ENCODE results near the gene JAM3. TPM values are rescaled to one million over a fixed set of nuclear protein-coding genes. Genes with fewer than 3 reads are reported as not detected.

Gene JAM3
- total RNA-seq, 1 donor from 2014 or later: 17.6 TPM

- ChIA-PET POLR2A (no interaction called here), CTCF (interaction anchor here (1.7 kb wide), 1 partner anchor 15 kb away, joined by 4 read pairs; no protein-coding TSS in a partner anchor)
- H3K27me3 Mint-ChIP-seq: peaks cover 17% of the 10 kb centered on the region
- intact Hi-C loops (cut with micrococcal nuclease): loop anchor here (1.0 kb wide), 1 partner anchor 75 kb away; no protein-coding TSS in a partner anchor
- no peak for TF ChIP-seq CTCF (IDR thresholded peaks at IDR 0.05)
- no peak overlapping the region for H3K27ac Mint-ChIP-seq
- H3K4me1 Mint-ChIP-seq: peaks cover 20% of the 10 kb centered on the region
- no peak overlapping the region for H3K4me3 Mint-ChIP-seq
- DNase-seq (no peak), ATAC-seq (ENCODE audit: low read depth) (no peak)
- no peaks in the 10 kb centered on the region for H3K9me3 Mint-ChIP-seq
- H3K36me3 Mint-ChIP-seq (ENCODE audit: low read depth): peaks cover 18% of the 10 kb centered on the region
These were observed 56.0 kb downstream of the JAM3 start for GRCh38 chr11:134124660-134125451.

DNA sequence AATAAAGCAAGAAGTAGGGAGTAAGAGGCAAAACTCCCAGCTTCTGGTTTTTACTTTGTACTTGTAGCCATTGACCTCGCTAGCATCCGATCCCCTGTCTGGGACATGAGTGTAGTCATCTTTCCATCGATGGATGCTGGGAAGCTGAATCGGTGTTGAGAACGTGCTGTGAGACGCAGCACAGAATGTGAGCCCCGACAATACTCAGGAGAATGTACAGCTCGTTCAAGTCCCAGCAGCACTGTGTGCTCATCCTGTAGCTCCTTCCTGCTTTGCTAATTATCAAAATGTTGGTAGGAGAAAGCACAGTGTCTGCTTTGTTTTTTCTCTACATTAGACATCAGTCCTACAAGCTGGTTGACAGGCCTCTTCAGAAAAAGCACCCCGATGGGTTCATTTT lies 56.6 kb downstream of the JAM3 start:
- peaks cover 2% of the 10 kb centered on the region for H3K9me3 Mint-ChIP-seq
- no peak for ATAC-seq (ENCODE audit: low read depth)
- ChIA-PET CTCF (no interaction called here), POLR2A (no interaction called here)
- DNase-seq: no peak
- intact Hi-C loops (cut with micrococcal nuclease): loop anchor here (1.0 kb wide), 1 partner anchor 75 kb away; no protein-coding TSS in a partner anchor
- TF ChIP-seq CTCF (IDR thresholded peaks at IDR 0.05): no peak
- peaks cover 17% of the 10 kb centered on the region for H3K27me3 Mint-ChIP-seq
- no peak overlapping the region for H3K27ac Mint-ChIP-seq
- H3K36me3 Mint-ChIP-seq (ENCODE audit: low read depth): peaks cover 17% of the 10 kb centered on the region
- H3K4me3 Mint-ChIP-seq: no peak overlapping the region
- peaks cover 20% of the 10 kb centered on the region for H3K4me1 Mint-ChIP-seq

DNA sequence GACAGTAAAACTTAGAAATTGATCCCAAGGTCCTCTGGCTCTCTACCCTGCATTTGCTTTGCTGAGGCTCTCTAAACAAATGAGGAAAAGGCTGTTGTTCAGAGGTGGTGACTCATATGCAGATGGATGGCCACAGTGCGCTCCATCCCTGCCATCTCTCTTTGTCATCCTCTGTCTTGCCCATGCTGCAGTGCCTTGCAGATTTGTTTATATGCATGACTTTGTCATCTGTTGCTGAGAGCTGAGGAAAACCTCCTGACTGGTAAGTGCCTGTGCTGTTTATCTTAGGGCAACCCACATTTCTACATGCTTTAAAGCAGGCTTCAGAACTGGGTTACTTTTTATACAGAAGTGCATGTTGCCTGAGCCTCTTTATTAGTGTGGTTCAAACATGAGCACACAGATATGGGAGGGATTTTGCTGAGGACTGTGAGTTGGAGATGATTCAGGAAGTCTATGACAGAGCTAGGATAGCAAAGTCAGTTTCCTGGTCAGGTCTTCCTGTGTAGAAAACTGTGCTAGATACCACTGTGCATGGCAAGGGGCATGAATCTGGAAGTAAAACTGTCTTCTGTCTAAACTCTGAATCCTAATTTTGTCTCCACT lies 57.4 kb downstream of the JAM3 start:
- TF ChIP-seq CTCF (IDR thresholded peaks at IDR 0.05): no peak
- no peak overlapping the region for H3K27ac Mint-ChIP-seq
- intact Hi-C loops (cut with micrococcal nuclease): no loop called here
- H3K4me1 Mint-ChIP-seq: peaks cover 20% of the 10 kb centered on the region
- ChIA-PET CTCF (interaction anchor here (1.2 kb wide), 1 partner anchor 76 kb away, joined by 4 read pairs; no protein-coding TSS in a partner anchor), POLR2A (no interaction called here)
- H3K36me3 Mint-ChIP-seq (ENCODE audit: low read depth): peaks cover 19% of the 10 kb centered on the region
- no peak overlapping the region for H3K4me3 Mint-ChIP-seq
- ATAC-seq (ENCODE audit: low read depth) (no peak), DNase-seq (no peak)
- peaks cover 17% of the 10 kb centered on the region for H3K27me3 Mint-ChIP-seq
- H3K9me3 Mint-ChIP-seq: peaks cover 4% of the 10 kb centered on the region

- no peaks in the 10 kb centered on the region for H3K4me1 Mint-ChIP-seq
- no peak overlapping the region for H3K27ac Mint-ChIP-seq
- no peaks in the 10 kb centered on the region for H3K27me3 Mint-ChIP-seq
- intact Hi-C loops (cut with micrococcal nuclease): no loop called here
- ChIA-PET CTCF (no interaction called here), POLR2A (no interaction called here)
- no peak for TF ChIP-seq CTCF (IDR thresholded peaks at IDR 0.05)
- peaks cover 23% of the 10 kb centered on the region for H3K36me3 Mint-ChIP-seq (ENCODE audit: low read depth)
- H3K9me3 Mint-ChIP-seq: peaks cover 23% of the 10 kb centered on the region
- ATAC-seq (ENCODE audit: low read depth) (no peak), DNase-seq (no peak)
- no peak overlapping the region for H3K4me3 Mint-ChIP-seq
These were observed 62.9 kb downstream of the JAM3 start for GRCh38 chr11:134131628-134132244.

DNA sequence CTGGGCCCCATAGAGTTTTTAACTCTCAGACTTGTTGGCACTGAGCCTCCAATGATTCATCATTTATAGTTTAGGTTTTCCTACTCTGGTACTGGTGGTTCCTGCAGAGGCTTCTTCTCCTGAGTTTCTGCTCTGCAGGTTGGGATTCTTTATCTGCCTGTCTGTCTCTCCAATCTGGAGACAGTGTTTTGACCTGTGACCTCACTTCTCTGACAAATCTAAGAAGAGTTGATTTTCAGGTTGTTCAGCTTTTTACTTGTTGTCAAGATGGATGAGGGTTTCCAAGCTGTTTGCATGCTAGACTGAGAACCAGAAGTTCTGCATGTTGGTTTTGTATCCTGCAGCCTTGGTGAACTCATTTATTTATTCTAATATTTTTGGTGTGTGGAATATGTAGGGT lies 63.9 kb downstream of the JAM3 start:
- ChIA-PET CTCF (interaction anchor here (2.0 kb wide), 1 partner anchor 83 kb away, joined by 4 read pairs; no protein-coding TSS in a partner anchor), POLR2A (no interaction called here)
- Mint-ChIP-seq H3K9me3 (peaks cover 23% of the 10 kb centered on the region), H3K4me3 (no peak overlapping the region), H3K27ac (no peak overlapping the region), H3K27me3 (no peaks in the 10 kb centered on the region), H3K4me1 (no peaks in the 10 kb centered on the region), H3K36me3 (ENCODE audit: low read depth) (peaks cover 21% of the 10 kb centered on the region)
- DNase-seq (no peak), ATAC-seq (ENCODE audit: low read depth) (no peak)
- intact Hi-C loops (cut with micrococcal nuclease): no loop called here
- TF ChIP-seq CTCF (IDR thresholded peaks at IDR 0.05): no peak

All from activated B cell treated with CpG ODN at 0.5 μM for 24 hours (primary cell).